ENCODE data around the gene MYBPC1. TPM values are rescaled to one million over a fixed set of nuclear protein-coding genes. Genes with fewer than 3 reads are reported as not detected.
"Not testable (repeated sequence)": the region's sequence is repeated elsewhere in the genome, so short reads cannot be mapped to it uniquely, and the experiment has no call there.

The MYBPC1 gene
- total RNA-seq, 2 experiments from 2014 or later = not detected

- DNase-seq (no peak), ATAC-seq (no peak)
- peaks cover 19% of the 10 kb centered on the region for H3K36me3 Mint-ChIP-seq
- H3K4me3 Mint-ChIP-seq = no peak overlapping the region
- H3K4me1 Mint-ChIP-seq = peaks cover 5% of the 10 kb centered on the region
- H3K27me3 Mint-ChIP-seq = no peaks in the 10 kb centered on the region
- H3K9me3 Mint-ChIP-seq (ENCODE audit: low read depth) = no peaks in the 10 kb centered on the region
- CTCF ChIA-PET = interaction anchor here (1.1 to 1.7 kb wide), 2 partner anchors 37 to 118 kb away, joined by 5 to 6 read pairs; no protein-coding TSS in a partner anchor
- H3K27ac Mint-ChIP-seq = no peak overlapping the region
Measured at GRCh38 chr12:101722392-101722791, 127.6 kb downstream of the MYBPC1 start.

- H3K36me3 Mint-ChIP-seq = peaks cover 11% of the 10 kb centered on the region
- ATAC-seq = no peak
- no peaks in the 10 kb centered on the region for H3K27me3 Mint-ChIP-seq
- H3K4me3 Mint-ChIP-seq = no peak overlapping the region
- CTCF ChIA-PET = no interaction called here
- no peak for DNase-seq
- H3K4me1 Mint-ChIP-seq = peaks cover 5% of the 10 kb centered on the region
- no peak overlapping the region for H3K27ac Mint-ChIP-seq
- H3K9me3 Mint-ChIP-seq (ENCODE audit: low read depth) = no peaks in the 10 kb centered on the region
Measured at GRCh38 chr12:101727098-101727497, 132.3 kb downstream of the MYBPC1 start.

GRCh38 chr12:101729842-101730241, 135.1 kb downstream of the MYBPC1 start:
- CTCF ChIA-PET = no interaction called here
- Mint-ChIP-seq H3K27me3 (no peaks in the 10 kb centered on the region), H3K4me3 (no peak overlapping the region), H3K36me3 (peaks cover 13% of the 10 kb centered on the region), H3K27ac (no peak overlapping the region), H3K9me3 (ENCODE audit: low read depth) (no peaks in the 10 kb centered on the region), H3K4me1 (peaks cover 5% of the 10 kb centered on the region)
- DNase-seq (no peak), ATAC-seq (no peak)

- H3K9me3 Mint-ChIP-seq (ENCODE audit: low read depth) = no peaks in the 10 kb centered on the region
- H3K4me3 Mint-ChIP-seq = no peak overlapping the region
- ATAC-seq (no peak), DNase-seq (no peak)
- H3K36me3 Mint-ChIP-seq = peaks cover 5% of the 10 kb centered on the region
- CTCF ChIA-PET = no interaction called here
- H3K27me3 Mint-ChIP-seq = no peaks in the 10 kb centered on the region
- H3K27ac Mint-ChIP-seq = no peak overlapping the region
- no peaks in the 10 kb centered on the region for H3K4me1 Mint-ChIP-seq
Measured at GRCh38 chr12:101732318-101732717, 137.5 kb downstream of the MYBPC1 start.

- H3K36me3 Mint-ChIP-seq = peaks cover 5% of the 10 kb centered on the region
- DNase-seq (no peak), ATAC-seq (no peak)
- no peaks in the 10 kb centered on the region for H3K27me3 Mint-ChIP-seq
- H3K4me3 Mint-ChIP-seq = no peak overlapping the region
- no peaks in the 10 kb centered on the region for H3K4me1 Mint-ChIP-seq
- CTCF ChIA-PET = no interaction called here
- H3K27ac Mint-ChIP-seq = no peak overlapping the region
- H3K9me3 Mint-ChIP-seq (ENCODE audit: low read depth) = no peaks in the 10 kb centered on the region
Measured at GRCh38 chr12:101733166-101733565, 138.4 kb downstream of the MYBPC1 start.

- H3K27me3 Mint-ChIP-seq; H3K4me1 Mint-ChIP-seq; CTCF ChIA-PET; DNase-seq; H3K36me3 Mint-ChIP-seq; ATAC-seq; H3K9me3 Mint-ChIP-seq (ENCODE audit: low read depth); H3K4me3 Mint-ChIP-seq; H3K27ac Mint-ChIP-seq: not testable (repeated sequence)
Measured at GRCh38 chr12:101734482-101734881, 139.7 kb downstream of the MYBPC1 start.

Other genes starting within 250 kb of the MYBPC1 start
- gene ARL1, start 187.2 kb upstream of the MYBPC1 start, total RNA-seq = 10 to 100 TPM; 38.0 to 58.1 TPM
- not detected for gene SPIC, start 119.6 kb upstream of the MYBPC1 start, total RNA-seq
- gene CHPT1, start 102.7 kb downstream of the MYBPC1 start, total RNA-seq = 10 to 100 TPM; 14.3 to 20.8 TPM
- 1 to 10 TPM in 1 of 2 experiments, under 1 TPM in 1; 0.93 to 2.0 TPM for gene SYCP3, start 144.5 kb downstream of the MYBPC1 start, total RNA-seq
- gene GNPTAB, start 236.0 kb downstream of the MYBPC1 start, total RNA-seq = 100 to 1,000 TPM; 111 to 156 TPM

All from activated CD8-positive, alpha-beta memory T cell treated with anti-CD3 and anti-CD28 coated beads, Interleukin-2, amount 10 ng/mL, durations not matched to agents 7 days and 5 days (primary cell).